NCI-H1930 (cell line): ENCODE data around the gene JRKL.
"Not testable (repeated sequence)": the region's sequence is repeated elsewhere in the genome, so short reads cannot be mapped to it uniquely, and the experiment has no call there.

ENCODE experiments used
- DNase-seq, 2 experiments: peaks; one replicate each; lab custom pipeline; 2025; lab: John Stamatoyannopoulos, UW

JRKL gene

DNA sequence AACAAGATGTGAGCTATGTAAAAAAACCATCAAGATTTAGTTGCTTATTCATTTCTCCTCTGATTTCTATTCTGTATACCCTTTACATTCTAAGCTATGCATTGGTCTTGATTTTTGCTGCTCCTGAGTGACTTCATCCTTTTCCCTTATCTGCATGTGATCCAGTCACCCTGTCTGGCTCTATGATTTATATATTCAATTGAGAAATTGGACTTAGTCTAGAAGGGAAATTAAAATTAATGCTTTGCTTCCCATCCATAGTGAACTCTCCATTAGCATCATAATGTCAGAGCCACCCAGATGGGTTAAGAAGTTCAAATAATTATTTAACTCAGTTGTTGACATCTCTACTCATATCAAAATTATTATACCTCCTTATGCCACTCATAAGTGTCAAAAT, 5.0 kb downstream of the JRKL start:
- DNase-seq = no peak

DNA sequence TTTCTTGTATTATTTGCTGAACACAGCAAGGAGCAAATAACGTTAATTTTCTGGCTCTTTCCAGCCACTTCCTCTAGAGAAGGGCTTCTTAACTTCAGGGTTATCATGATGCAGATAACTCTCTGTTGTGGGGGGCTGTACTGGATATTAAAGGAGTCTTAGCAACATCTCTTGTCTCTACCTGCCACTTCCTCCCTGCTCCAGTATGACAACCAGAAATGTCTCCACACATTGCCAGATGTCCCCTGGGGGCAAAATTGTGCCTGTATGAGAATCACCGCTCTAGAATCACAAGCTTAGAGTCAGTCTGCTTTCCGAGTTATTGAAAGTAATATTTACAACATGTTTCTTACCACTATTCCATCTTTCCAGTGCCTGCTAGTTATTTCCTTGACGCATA, 6.8 kb downstream of the JRKL start:
- no peak for DNase-seq

DNA sequence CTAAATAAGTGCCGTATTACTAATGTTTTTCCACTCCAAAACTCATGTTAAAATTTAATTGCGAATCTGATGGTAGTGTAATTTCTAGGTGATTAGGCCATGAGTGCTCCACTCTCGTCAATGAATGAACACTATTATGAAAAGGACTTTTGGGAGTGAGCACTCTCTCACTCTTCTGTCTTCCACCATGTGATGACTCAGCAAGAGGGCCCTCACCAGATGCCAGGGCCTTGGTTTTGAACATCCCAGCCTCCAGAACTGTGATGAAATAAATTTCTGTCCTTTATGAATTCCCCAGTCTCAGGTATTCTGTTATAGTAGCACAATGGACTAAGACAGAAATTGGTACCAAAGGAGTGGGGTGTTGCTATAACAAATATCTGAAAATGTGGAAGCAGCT, 8.1 kb downstream of the JRKL start:
- DNase-seq = no peak

DNA sequence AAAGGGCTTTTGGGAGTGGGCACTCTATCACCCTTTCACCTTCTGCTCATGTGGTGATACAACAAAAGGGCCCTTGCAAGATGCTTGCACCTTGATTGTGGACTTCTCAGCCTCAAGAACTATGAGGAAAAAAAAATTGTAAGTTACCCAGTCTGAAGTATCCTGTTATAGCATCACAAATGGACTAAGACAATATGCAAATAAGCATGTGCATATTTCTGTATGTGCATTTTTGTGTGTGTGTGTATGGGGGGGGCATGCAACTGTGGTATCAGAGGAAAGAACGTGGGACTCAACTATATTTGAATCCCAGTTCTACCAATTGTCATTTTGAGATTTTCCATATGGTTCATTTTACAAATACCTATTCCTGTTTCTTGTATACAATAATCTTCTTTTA, 10.9 kb downstream of the JRKL start:
- DNase-seq = no peak

DNA sequence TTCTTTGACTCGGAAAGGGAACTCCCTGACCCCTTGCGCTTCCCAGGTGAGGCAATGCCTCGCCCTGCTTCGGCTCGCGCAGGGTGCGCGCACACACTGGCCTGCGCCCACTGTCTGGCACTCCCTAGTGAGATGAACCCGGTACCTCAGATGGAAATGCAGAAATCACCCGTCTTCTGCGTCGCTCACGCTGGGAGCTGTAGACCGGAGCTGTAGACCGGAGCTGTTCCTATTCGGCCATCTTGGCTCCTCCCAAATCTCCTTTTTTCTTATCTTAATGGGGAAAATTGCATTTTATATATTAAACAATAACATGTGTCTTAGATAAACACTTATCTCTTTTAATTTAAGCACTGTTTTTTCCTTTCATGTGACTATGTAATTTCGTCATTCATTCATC, 21.6 kb downstream of the JRKL start:
- not testable (repeated sequence) for DNase-seq

DNA sequence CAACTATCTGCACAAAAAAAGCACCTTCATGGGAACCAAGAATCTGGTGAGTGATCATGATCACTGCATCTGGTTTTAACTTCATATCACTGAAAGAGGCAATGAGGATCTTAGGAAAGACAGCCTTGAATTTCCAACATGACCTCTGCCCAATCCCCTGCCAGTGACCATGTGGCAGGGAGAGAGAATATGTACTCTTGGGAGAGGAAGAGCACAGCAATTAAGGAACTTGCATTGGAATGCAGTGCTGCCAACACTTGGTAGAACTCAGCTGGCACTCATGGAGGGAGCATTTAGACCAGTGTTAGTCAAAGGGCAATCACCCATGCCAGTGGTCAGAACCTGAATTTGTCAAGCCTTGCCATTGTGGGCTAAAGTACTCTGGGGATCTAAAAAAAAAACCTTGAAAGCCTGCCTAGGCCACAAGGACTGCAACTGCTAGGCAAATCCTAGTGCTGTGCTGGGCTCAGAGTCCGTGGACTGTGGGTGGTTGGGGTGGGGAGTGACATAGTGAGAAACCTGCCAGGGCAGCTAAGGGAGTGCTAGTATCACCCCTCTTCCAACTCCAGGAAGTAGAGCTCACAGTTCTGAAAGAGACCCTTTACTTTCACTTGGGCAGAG, 23.1 kb downstream of the JRKL start:
- no peak for DNase-seq

DNA sequence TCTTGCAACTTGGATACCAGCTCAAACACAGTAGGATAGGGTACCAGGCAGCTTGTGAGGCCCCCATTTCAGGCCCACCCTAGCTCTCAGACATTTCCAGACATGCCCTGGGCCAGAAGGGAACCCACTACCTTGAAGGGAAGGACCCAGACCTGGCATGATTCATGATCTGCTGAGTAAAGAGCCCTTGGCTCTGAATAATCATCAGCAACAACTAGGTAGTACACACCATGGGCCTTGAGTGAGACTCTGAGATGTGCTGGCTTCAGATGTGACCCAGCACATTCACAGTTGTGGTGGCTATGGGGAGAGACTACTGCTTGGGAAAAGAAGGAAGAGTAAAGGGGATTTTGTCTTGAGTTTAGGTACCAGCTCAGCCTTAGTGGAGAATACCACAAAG, 23.6 kb downstream of the JRKL start:
- no peak for DNase-seq

DNA sequence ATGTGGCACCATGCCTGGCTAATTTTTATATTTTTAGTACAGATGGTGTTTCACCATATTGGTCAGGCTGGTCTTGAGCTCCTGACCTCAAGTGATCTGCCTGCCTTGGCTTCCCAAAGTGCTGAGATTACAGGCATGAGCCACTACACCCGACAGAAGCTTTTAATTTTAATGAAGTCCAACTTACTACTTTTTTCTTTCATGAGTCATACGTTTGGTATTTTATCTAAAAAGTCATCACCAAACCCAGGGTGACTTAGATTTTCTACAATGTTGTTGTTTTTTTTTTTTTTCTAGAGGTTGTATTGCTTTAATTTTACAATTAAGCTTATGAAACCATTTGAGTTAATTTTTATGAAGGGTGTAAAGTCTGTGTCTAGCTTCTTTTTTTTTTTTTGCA, 34.9 kb downstream of the JRKL start:
- DNase-seq = no peak

DNA sequence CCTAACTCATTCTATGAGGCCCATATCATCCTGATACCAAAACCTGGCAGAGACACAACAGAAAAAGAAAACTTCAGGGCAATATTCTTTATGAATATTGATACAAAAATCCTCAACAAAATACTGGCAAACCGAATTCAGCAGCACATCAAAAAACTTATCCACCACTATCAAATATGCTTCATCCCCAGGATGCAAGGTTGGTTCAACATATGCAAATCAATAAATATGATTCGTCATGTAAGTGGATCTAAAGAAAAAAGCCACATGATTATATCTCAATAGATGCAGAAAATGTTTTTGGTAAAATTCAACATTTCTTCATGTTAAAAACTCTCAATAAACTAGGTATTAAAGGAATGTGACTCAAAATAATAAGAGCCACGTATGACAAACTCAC, 40.9 kb downstream of the JRKL start:
- DNase-seq = no peak

DNA sequence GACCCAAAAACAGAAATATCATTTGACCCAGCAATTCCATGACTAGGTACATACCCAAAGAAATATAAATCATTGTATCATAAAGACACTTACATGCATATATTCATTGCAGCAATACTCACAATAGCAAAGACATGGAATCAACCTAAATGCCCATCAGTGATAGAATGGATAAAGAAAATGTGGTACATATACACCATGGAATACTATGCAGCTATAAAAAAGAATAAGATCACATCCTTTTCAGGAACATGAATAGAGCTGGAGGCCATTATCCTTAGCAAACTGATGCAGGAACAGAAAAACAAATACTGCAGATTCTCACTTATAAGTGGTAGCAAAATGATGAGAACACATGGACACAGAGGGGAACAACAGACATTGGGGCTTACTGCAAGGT, 42.8 kb downstream of the JRKL start:
- DNase-seq = not testable (repeated sequence)
